Right ventricle myocardium inferior (tissue), 1 donor: ENCODE data around the gene KCNG3. TPM values are rescaled to one million over a fixed set of nuclear protein-coding genes. Genes with fewer than 3 reads are reported as not detected.

ENCODE experiments used
- ATAC-seq: fragments of 200-7000 bp; cut with Tn5 transposase; one replicate; pipeline ENCODE4 v1.9.1; 2020; ENCODE audit warnings: mild to moderate bottlenecking, moderate library complexity
- DNase-seq: peaks from one replicate; pipeline ENCODE4 v3.0.0; 2021; ENCODE audit errors: missing footprints
- intact Hi-C: fragments of 100-400 bp; cut with DNase I; formaldehyde crosslinking; loops from one replicate; pipeline ENCODE4 v1.11.0; 2022
- total RNA-seq: library from RNA; stranded (reverse); fragmentation: NEBNext Ultra II Directional; extraction: Animal tissue kit (Norgen Biotek cat#: 25700); gene quantifications from one replicate; pipeline ENCODE4 v1.2.1, GENCODE V29; 2021
- donor health status: DM: no; HTN: yes; CAD: no; lungs with severe emphysema.

KCNG3 gene
- total RNA-seq, 1 donor from 2014 or later: not detected

DNA sequence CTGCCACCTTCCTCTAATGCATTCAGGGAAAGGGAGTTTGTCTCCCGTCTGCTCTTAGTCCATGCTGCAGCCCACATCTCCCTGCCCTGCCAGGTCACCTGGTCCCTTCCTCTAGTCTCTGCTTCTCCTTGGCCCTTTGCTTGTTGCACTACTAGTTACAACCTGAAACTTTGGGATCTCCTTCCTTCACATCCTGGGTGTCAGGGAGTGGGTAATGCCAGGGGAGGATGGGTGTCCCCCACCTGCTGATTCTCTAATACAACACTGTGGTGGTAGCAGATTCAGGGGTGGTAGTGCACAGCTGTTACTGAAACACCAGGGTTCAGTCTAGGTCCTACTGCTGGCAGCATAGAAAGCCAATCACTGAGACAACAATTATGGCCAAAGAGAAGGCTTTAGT is 101.6 kb downstream of the KCNG3 start:
- intact Hi-C loops: no loop called here
- no peak for ATAC-seq
- no peak for DNase-seq

Other genes starting within 250 kb of the KCNG3 start
- 94.4 TPM for gene COX7A2L, start 132.8 kb downstream of the KCNG3 start, total RNA-seq
- gene MTA3, start 74.7 kb upstream of the KCNG3 start, total RNA-seq: 19.7 TPM